Ishikawa (cell line): ENCODE data around the gene HOXB8.

ENCODE experiments used
- CEBPB ChIP-seq: IDR thresholded peaks from 2 replicates; pipeline ENCODE4 v1.6.1; 2012
- CREB1 ChIP-seq: IDR thresholded peaks from 2 replicates; pipeline ENCODE4 v1.6.1; 2012; ENCODE audit warnings: low read depth
- EGR1 ChIP-seq: IDR thresholded peaks from 2 replicates; pipeline ENCODE4 v1.6.1; 2012
- EP300 ChIP-seq: IDR thresholded peaks from 2 replicates; pipeline ENCODE4 v1.6.1; 2012; ENCODE audit warnings: borderline replicate concordance
- FOXM1 ChIP-seq: IDR thresholded peaks from 2 replicates; pipeline ENCODE4 v1.6.1; 2012; ENCODE audit warnings: low read depth, borderline replicate concordance
- MAX ChIP-seq: IDR thresholded peaks from 2 replicates; pipeline ENCODE4 v1.6.1; 2012
- NFIC ChIP-seq: IDR thresholded peaks from 2 replicates; pipeline ENCODE4 v1.6.1; 2012
- RAD21 ChIP-seq: IDR thresholded peaks from 2 replicates; pipeline ENCODE4 v1.6.1; 2012; ENCODE audit warnings: low read depth
- TAF1 ChIP-seq: IDR thresholded peaks from 2 replicates; pipeline ENCODE4 v1.6.1; 2012; ENCODE audit warnings: low read depth, mild to moderate bottlenecking
- TCF12 ChIP-seq: IDR thresholded peaks from 2 replicates; pipeline ENCODE4 v1.6.1; 2012; ENCODE audit warnings: low read depth
- TEAD4 ChIP-seq: IDR thresholded peaks from 2 replicates; pipeline ENCODE4 v1.6.1; 2012
- YY1 ChIP-seq: IDR thresholded peaks from 2 replicates; pipeline ENCODE4 v1.6.1; 2012; ENCODE audit warnings: low read depth
- ZBTB7A ChIP-seq: IDR thresholded peaks from 2 replicates; pipeline ENCODE4 v1.6.1; 2012; ENCODE audit warnings: low read depth
- TF ChIP-seq, protein P1 (sequence below): IDR thresholded peaks from 2 replicates; pipeline ENCODE4 v1.6.1; 2012
- TF ChIP-seq, protein P2 (sequence below): IDR thresholded peaks from 2 replicates; pipeline ENCODE4 v1.6.1; 2012; ENCODE audit warnings: low read depth, mild to moderate bottlenecking

The HOXB8 gene

DNA sequence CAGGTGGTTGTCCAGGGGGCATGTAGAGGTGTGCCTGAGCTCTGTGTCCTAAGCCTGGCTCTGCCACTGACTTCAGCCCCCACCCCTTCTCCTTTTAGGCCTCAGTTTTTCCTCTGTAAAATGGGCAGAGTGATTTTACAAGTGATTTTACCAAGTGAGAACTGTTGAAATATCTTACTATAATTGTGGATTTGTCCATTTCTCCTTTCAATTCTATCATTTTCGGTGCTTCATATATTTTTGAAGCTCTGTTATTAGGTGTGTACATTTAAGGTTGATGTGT is 32.8 kb upstream of the HOXB8 start:
- TF ChIP-seq MAX = no peak
- no peak for TF ChIP-seq EGR1
- TF ChIP-seq TCF12 = no peak
- TF ChIP-seq ZBTB7A = no peak

GRCh38 chr17:48647103-48647962 is 32.2 kb upstream of the HOXB8 start:
- TF ChIP-seq YY1 (no peak), EGR1 (no peak), EP300 (no peak), TCF12 (no peak), CEBPB (no peak), CREB1 (no peak), NFIC (no peak), TAF1 (no peak), ZBTB7A (no peak), FOXM1 (no peak), TEAD4 (no peak), RAD21 (no peak)
- TF ChIP-seq, protein P1, sequence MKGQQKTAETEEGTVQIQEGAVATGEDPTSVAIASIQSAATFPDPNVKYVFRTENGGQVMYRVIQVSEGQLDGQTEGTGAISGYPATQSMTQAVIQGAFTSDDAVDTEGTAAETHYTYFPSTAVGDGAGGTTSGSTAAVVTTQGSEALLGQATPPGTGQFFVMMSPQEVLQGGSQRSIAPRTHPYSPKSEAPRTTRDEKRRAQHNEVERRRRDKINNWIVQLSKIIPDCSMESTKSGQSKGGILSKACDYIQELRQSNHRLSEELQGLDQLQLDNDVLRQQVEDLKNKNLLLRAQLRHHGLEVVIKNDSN = no peak
- TF ChIP-seq, protein P2, sequence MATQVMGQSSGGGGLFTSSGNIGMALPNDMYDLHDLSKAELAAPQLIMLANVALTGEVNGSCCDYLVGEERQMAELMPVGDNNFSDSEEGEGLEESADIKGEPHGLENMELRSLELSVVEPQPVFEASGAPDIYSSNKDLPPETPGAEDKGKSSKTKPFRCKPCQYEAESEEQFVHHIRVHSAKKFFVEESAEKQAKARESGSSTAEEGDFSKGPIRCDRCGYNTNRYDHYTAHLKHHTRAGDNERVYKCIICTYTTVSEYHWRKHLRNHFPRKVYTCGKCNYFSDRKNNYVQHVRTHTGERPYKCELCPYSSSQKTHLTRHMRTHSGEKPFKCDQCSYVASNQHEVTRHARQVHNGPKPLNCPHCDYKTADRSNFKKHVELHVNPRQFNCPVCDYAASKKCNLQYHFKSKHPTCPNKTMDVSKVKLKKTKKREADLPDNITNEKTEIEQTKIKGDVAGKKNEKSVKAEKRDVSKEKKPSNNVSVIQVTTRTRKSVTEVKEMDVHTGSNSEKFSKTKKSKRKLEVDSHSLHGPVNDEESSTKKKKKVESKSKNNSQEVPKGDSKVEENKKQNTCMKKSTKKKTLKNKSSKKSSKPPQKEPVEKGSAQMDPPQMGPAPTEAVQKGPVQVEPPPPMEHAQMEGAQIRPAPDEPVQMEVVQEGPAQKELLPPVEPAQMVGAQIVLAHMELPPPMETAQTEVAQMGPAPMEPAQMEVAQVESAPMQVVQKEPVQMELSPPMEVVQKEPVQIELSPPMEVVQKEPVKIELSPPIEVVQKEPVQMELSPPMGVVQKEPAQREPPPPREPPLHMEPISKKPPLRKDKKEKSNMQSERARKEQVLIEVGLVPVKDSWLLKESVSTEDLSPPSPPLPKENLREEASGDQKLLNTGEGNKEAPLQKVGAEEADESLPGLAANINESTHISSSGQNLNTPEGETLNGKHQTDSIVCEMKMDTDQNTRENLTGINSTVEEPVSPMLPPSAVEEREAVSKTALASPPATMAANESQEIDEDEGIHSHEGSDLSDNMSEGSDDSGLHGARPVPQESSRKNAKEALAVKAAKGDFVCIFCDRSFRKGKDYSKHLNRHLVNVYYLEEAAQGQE = no peak

DNA sequence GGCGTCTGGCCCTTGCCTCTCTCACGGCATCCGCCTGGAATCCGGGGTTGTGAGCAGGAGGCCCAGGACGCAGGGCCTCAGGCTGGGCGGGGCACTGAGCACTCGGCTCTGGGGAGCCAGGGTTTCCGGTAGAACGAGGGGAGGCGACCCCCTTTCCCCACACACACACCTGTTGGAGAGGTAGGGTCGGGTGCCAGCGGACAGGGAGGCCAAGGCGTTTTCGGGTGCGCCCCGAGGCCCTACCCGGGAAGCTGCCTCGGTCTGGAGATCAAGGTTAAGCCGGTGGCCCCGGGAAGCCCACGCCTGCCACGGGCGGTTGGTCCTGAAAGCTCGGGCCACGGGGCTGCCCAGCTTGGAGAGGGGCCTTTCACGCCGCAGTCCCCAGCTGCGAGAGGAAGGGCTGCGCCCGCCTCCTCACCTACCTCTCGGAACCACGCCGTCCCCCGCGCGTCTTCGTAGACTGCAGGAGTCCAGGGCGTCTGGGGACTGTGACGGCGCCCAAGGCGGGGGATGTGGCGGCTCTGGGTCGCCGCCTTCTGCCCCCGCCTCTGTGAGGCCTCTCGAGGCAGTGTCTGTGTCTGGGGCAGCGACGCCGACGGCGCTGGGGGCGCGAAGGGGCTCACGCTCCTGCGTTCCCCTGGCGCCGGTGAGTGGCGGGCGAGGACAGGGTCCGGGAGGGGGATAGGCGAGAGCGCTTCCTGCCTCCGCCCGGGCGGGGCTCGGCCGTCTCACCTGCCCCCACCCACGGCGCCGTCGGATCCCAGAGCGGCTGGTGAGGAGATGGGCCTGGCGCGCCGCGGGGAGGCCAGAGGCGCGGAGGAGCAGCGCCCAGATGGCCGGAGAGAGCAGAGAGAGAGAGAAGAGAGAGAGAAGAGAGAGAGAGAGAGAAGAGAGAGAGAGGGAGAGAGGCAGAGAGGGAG is 31.4 kb upstream of the HOXB8 start:
- TF ChIP-seq CEBPB (no peak), RAD21 (no peak), TAF1 (no peak), CREB1 (no peak), YY1 (no peak), MAX (no peak), TCF12 (no peak), EP300 (no peak), EGR1 (no peak), ZBTB7A (no peak), TEAD4 (no peak), NFIC (no peak)
- TF ChIP-seq, protein P1 = no peak
- TF ChIP-seq, protein P2 = no peak

- TF ChIP-seq NFIC (no peak), CREB1 (no peak), EGR1 (no peak), TEAD4 (no peak), TAF1 (no peak), ZBTB7A (no peak), CEBPB (no peak)
- TF ChIP-seq, protein P1 = no peak
Measured at GRCh38 chr17:48645639-48646182, 30.6 kb upstream of the HOXB8 start.

GRCh38 chr17:48644910-48645557 is 29.9 kb upstream of the HOXB8 start:
- TF ChIP-seq MAX (no peak), EGR1 (no peak), NFIC (no peak), EP300 (no peak), ZBTB7A (no peak), TAF1 (no peak), CREB1 (no peak), CEBPB (no peak), TCF12 (no peak), FOXM1 (no peak)
- TF ChIP-seq, protein P1 = no peak
- TF ChIP-seq, protein P2 = no peak
